Medulla oblongata (tissue), 1 donor: ENCODE data around the gene PLCB1.
A peak's percentile ranks its signal among the peaks of the same experiment; 100 is the strongest.
"Not testable (repeated sequence)": the region's sequence is repeated elsewhere in the genome, so short reads cannot be mapped to it uniquely, and the experiment has no call there.

Source experiments
- DNase-seq: peaks from one replicate; pipeline ENCODE4 v3.0.0-alpha.2; 2015; ENCODE audit errors: extremely low spot score

The PLCB1 gene

DNA sequence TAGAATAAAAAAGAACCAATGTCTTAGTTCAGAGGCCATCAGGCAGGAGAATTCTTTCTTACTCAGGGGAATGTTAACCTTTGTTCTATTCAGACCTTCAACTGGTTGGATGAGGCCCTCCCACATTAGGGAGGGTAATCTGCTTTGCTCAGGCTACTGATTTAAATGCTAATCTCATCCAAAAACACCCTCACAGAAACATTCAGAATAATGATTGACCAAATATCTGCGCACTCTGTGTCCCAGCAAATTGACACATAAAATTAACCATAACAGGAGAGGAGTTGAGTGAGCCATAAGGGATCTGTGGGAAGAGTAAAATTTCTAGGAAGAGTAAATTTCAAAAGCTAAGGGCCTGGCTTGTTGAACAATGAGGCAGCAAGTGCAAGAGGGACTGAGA, 702.8 kb downstream of the PLCB1 start:
- no peak for DNase-seq

DNA sequence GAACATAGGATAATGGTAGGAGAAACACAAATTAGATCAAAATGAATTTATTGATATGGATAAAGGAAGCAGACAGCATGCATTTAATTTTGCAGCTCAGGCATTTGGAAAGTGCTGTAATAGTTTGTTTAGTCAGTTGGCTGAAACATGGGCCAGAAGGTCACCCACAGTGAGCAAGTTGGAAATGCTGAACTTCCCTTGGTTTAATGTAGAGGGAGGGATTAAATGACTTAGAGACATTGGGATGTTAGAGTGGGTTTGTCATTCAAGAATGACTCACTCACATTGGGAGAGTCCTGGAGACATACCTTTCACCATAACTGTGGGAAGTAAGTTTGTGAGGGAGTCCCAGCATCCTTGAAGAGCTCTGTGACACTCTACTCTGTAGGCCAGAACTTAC, 705.3 kb downstream of the PLCB1 start:
- no peak for DNase-seq

DNA sequence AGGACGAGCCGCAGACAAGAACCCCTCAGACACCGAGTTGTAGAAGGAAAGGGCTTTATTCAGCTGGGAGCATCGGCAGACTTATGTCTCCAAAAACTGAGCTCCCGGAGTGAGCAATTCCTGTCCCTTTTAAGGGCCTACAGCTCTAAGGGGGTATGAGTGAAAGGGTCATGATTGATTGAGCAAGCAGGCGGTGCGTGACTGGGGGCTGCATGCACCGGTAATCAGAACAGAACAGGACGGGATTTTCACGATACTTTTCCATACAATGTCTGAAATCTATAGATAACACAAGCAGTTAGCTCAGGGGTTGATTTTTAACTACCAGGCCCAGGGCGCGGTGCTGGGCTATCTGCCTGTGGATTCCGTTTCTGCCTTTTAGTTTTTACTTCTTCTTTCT, 710.5 kb downstream of the PLCB1 start:
- DNase-seq: no peak

DNA sequence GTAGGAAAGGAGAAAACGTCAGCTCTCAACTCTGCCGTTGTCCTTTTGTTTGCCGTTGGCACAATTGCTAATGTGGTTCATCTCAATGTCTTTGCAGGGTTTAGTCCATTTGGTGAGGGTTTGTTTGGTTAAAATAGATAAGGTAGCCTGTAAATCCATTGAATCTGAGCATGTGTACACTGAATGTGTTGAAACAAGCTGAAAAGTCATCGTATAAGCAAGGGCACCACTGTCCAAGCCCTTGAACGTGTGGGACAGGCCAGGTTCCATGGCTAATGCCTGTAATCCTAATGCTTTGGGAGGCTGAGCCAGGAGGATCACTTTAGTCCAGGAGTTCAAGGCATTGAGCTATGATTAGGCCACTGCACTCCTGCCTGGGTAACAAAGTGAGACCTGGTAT, 712.1 kb downstream of the PLCB1 start:
- no peak for DNase-seq

DNA sequence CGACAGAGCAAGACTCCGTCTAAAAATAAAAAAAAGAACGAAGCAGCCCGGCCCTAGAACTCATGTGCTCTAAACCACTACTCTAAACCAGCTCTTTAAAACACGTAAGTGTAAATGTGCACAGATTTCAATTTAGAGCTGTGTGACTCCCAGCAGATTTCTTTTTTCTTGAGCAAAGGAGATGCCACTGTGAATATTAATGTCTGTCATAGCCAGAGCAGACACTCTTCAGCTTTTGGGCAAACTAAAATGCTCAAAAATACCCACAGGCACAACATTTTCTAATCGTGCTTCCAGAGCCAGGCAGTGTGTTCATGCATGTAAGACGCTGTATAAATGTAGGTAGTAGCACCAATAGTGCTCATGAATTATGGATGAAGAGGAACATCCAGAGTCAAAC, 717.9 kb downstream of the PLCB1 start:
- DNase-seq: no peak

DNA sequence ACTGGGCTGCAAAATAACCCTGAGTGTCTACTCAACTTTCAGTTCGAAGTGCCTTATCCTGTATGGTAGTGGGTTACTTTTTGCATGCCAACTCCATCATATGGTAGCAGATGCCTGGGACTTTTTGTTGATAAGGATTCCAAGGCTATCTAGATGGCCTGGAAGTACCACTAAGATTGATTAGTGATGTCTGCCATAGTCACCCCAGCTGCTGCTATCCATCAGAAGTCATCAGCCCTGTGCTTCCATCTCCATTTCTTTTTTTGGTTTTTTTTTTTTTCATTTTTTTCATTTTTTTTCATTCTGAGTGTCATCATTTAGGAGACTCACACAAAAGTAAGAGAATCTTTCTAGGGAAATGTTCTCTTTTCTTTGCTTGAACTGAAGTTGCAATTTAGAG, 719.4 kb downstream of the PLCB1 start:
- DNase-seq: no peak

DNA sequence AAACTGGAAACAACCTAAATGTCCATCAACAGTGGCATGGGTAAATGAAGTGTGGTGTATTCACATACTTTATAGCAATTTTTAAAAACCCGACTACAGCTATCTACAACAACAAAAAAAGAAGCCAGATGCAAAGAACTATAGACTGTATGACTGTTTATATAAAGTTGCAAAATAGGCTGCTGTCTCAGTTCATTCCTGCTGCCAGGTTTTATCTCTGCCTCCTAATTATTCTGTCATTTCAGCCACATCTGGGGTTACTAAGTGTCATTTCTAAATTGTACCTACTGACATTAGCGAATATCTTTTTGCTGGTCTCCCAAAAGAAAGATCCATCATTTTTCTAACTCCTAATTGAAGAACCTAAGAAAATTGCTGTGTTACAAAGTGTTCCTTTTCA, 719.9 kb downstream of the PLCB1 start:
- DNase-seq: not testable (repeated sequence)

DNA sequence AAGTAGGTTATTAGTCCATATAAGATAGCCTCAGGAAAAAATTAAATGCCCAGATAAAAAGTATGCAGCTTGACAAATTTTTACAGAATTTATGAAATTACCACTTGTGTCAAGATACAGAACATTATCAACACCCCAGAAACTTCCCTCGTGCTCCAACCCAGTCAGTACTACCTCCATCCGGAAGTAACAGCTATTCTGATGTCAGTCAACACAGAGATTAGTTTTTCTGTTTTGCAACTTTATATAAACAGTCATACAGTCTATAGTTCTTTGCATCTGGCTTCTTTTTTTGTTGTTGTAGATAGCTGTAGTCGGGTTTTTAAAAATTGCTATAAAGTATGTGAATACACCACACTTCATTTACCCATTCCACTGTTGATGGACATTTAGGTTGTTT, 721.1 kb downstream of the PLCB1 start:
- DNase-seq: not testable (repeated sequence)

DNA sequence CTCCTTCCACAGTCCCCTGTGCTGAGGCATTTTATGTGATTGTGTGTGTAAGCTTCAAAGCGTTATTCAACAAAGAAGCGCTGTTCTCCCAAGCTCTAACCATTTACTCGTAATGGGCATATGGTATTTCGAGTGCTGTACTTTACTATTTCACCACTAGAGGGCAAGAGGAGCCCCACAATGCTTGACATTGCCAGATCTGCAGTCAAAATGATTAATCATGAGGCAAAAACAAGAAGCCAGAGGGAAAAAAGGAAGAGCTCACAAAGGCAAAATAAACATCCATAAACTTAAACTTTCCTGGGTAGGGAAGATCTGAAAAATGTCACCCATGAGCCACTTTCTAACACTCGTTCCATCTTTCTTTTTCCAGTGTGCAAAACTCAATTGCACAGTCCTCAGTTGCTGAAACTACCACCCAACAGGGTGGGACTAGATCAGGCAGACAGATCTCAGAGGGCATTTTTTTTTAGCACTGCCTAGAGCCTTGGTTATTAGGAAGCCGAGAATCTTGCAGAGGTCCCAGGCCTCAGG, 721.8 kb downstream of the PLCB1 start:
- DNase-seq: peak; percentile 89

DNA sequence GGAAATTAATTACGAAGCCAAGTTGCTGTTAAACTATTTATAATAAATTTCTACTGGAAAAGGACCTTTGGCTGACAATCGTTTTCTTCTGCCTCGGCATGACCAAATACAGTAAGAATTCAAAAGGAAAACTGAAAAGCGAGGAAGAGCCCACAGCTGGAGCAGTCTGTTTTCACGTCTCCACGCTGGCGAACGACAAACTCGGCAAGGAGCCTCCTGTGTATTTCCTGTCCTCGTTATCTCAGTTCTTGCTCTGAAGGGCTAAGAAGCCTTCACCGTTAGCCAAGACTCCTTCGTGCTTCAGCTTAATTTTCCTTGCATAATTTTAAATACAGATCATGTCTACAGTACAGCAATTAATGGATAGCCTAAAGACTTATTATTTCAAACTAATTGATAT, 722.5 kb downstream of the PLCB1 start:
- DNase-seq: no peak

DNA sequence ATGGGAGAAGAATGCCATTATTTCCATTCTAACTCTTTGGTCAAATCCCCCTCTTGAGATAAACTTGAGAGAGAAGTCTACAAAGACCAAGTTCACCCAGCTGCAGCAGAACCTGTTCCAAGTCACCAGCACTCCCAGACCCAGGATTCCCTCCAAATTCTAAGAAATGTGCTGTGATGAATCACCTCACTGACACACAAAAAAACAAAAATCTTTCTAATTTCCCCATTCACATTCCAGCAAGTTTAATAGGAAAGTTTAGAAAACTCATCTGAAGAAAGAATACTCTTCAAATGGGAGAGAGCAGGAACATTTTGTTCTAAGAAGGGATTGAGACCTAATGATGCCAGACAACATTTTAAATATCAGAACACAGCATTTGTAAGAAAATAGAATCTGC, 723.2 kb downstream of the PLCB1 start:
- peak; percentile 45 for DNase-seq

DNA sequence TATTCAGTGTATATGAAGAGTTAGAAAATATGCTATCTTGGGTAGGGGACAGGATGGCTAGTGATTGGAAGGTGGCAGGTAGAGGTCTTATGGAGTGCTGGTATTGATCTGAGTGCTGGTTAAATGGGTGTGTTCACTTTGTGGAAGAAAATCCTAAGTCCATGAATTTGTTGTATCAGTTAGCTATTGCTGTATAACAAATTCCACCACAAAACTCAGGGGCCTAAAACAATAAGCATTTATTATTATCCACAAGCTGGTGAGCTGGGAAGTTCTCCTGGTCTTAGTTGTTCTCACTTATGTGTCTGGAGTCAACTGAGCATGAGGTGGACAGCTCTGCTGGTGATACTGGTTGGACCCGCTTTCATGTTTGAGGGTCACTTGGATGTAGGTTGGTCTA, 724.6 kb downstream of the PLCB1 start:
- DNase-seq: no peak

DNA sequence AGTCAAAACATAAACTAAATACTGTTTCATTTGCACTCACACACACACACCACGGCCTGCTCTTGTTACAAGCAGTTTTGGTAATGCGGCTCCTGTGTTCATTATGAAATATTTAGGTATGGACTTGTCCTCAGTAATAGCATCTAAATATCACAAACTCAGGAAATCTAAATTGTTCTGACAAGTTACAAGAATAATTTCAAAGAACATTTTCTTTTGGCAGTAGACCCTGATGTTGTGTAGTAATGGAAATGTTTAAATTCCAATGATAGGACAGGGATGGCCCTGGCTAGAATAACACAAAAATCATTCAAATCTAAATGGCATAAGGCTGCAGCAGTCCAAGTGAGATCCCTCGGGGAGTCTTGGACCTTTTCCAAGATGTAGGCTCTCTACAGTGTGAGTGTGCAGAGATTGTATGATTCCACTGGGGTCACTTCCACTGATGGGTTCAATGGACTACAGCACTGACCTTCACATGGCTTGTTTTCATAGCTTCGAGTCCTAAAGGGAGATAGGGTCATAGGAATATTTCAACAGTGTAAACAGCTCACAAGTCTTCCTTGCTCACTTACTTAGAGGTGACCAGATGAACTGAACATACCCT, 726.2 kb downstream of the PLCB1 start:
- no peak for DNase-seq

DNA sequence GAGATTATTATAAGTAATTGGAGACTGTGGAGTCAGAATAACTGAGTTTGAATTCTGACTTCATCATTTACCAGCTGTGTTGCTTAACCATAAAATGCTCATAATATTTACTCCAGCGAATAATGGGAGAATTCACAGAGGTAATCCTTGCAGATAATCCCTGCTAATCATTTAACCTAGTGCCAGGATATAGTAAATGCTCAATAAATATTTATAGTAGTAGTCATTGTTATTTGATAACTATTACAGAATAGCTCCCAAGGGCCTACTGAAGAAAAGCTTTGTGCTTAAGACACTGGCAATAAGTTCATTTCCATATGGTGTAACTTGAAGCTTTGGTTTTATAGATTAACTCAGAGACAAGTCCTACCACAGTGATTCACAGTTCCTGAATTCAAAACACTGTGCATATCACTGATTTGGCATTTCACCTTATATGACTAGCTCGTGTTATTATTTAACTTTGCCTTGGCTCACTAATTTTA, 728.0 kb downstream of the PLCB1 start:
- DNase-seq: no peak

DNA sequence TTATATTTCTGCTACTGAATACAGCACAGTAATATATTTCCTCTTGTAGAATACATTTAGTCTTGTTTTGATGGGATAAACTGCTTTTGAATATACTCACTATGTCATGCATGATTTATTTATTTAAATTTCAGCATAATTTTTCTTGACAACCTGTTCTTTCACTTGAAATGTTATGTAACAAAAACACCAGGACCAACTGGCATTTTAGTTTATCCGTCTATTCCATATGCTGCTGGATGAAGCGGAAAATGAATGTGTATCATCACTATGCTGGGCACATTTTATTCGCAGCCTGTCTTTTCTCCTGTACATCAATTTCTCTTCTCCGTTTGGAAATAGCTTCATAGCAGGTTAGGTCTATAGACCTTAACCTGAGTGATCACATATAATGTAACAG, 730.0 kb downstream of the PLCB1 start:
- no peak for DNase-seq

DNA sequence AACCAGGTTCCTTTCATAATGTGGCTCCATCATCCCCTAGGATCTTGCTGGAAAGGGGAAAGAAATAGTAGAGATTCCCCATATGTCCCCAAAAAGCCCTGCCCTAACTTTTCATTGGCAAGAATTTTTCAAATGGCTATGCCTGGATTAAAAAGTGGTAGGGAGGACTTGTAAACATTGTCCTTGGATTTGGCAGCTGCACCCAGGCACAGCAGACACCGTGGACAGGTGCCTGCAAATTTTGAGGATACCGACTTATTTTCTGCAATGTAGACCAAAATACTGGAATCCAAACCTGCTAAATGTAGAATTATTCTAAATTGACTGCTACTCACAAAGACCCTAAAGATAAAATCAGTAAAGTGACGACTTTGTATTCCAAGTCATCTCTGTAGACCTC, 733.6 kb downstream of the PLCB1 start:
- no peak for DNase-seq

DNA sequence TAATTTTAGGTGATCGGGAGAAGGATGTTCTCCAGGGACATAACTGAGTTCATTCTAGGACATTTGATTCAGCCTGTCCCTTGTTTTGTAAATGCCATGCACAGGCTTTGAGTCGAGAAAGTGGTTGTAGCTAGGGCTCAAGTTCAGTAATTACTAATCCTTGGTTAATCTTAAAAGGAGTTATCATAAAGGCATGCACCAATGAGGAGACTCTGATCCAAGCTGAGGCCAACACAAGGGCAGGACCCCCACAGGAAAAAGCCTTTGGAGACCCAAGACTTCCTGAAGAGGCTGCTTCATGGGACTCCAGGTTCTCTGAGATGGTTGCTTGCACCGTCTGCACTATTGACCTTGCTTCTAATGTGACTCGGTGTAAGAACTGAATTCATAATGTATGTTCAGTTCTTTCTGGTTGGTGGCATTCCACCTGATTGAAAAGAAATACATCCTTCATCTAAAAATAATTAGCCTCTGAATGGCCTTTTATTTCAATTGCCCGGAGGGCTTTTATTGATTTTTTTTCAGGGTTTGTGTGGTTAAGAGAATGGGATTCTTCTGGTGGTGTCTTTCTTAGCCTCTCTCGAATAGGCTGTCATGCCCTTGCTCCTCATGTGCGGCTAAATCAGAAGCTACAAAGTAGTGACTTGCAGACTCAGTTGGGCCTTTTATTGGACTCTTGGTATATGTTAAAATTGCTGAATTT, 735.1 kb downstream of the PLCB1 start:
- DNase-seq: no peak

DNA sequence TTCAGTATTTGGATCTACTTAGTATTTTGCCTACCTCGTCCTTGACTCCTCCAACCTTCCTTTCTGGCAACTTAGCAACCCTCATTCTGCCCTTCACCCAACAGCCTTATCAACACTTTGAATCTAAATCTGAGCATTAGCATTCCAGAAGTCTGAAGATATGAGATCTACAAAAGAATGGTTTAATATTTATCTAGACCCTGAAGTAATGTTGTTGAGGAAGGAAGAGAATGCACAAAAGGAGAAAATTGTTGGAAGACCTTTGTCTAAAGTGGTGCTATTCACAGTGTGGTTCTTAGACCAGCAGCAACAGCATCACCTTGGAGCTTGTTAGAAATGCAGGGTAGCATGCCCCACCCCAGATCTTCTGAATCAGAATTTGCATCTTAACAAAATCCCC, 738.6 kb downstream of the PLCB1 start:
- DNase-seq: no peak

DNA sequence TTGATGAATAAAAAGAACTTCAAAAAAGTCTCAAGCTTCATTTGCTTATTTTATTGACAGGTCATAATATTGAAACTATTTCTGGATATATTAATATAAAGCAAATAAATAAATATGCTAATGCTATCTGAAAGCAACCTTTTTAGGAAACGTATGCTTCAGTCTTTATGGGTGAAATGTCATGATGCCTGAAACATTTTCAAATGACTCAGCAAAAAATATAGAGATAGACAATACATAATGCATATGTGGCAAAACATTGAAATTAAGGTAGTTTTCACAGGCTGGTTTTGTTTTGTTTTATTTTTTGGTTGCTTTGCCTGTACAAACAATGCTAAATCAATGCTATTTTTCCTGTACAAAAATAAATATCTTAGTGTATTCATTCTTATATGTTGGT, 742.4 kb downstream of the PLCB1 start:
- no peak for DNase-seq

DNA sequence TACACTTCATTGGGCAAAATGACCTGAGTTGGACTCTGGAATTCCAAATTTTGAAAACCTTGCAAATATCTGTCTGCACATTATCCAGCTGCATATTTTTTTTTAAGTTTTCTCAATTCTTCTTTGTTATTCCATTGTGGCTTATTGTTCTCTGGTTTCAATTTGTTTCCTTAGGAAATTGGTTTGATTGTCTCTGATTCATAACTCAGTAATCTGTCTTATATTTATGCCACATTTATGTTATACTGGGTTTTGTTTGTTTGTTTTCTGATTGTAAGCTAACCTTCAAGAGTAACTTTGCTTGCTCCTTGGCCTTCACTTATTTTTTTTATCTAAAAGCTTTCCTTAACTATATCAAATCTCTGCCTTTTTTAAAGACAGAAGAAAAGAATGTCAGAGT, 743.5 kb downstream of the PLCB1 start:
- no peak for DNase-seq

DNA sequence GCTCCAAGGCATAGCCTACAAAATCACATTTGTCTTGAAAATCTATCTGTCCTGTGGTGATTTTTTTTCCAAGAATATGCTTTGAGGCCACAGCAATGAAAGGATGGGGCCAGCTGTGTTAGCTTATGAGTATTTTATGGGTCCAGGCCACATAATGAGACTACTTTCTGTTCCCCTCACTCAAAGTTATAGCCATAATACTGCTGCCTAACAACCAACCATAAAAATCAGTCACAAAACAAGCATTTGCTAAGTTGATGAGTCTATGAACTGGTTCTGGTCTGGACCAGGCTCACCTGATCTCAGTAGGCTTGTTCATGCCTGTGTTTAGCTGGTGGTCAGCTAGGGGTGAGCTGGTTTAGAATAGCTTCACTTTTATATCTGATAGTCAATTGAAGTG, 744.3 kb downstream of the PLCB1 start:
- no peak for DNase-seq

DNA sequence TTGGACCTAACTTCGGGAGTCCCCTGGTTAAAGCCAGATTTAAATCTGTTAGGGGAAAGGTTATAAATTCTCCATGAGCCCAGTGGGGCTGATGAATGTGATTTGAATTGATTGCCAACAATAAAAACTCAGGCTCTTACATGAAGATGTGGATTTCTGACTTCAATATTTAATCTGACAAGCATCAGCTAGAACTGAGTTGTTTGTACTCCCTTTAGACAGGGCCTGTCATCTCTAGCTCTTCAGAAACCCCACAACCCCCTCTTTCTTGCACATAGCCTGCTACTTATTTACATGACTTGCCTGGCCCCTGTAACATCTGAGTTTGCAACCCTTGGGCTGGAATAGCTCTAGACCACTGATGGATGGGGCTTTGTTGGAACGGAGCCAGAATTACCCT, 745.2 kb downstream of the PLCB1 start:
- DNase-seq: no peak

DNA sequence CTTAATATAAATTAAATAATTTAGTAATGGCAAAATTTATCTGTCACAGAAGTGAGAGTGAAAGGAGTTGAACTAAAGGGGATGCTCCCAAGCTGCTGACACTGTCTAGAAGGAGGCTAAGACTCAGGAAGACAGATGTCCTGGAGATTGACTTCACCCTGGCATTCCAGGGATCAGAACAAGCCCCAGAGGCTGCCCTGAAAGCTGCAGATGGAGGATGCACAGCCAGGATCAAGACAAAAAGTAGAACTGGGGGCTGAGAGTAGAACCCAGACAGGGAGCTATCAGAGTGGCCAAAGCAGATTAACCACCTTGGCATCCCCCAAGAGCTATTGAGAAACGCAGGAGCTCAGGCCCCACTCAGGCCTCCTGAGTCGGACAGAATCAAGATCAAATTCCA, 747.6 kb downstream of the PLCB1 start:
- no peak for DNase-seq
